Measurements from ENCODE around the gene KIAA0513. TPM values are rescaled to one million over a fixed set of nuclear protein-coding genes. Genes with fewer than 3 reads are reported as not detected.

The KIAA0513 gene
- total RNA-seq, 1 experiment from 2014 or later, result 7.8 TPM

- TF ChIP-seq PREB (CRISPR knock-in tag; IDR thresholded peaks at IDR 0.05; ENCODE audit: borderline replicate concordance) (no peak), TCF7 (CRISPR knock-in tag; IDR thresholded peaks at IDR 0.05; ENCODE audit: low read depth) (no peak)
Observed at GRCh38 chr16:85107532-85107931, 79.9 kb downstream of the KIAA0513 start (continued).

- H3K4me1 Mint-ChIP-seq, result peaks cover 10% of the 10 kb centered on the region
- no peaks in the 10 kb centered on the region for H3K9me3 Mint-ChIP-seq
- H3K36me3 Mint-ChIP-seq, result no peaks in the 10 kb centered on the region
- H3K27me3 Mint-ChIP-seq (ENCODE audit: low read depth), result no peaks in the 10 kb centered on the region
- ChIA-PET POLR2A (no interaction called here), CTCF (interaction anchor here (1.0 kb wide), 1 partner anchor 23 kb away, joined by 4 read pairs; no protein-coding TSS in a partner anchor)
- no peak for ATAC-seq
- no peak overlapping the region for H3K27ac Mint-ChIP-seq
- no peak for DNase-seq (ENCODE audit: low spot score)
- TF ChIP-seq ZMAT4 (CRISPR knock-in tag; IDR thresholded peaks at IDR 0.05), result no peak
- no peak for TF ChIP-seq AFF4 (CRISPR knock-in tag; IDR thresholded peaks at IDR 0.05; ENCODE audit: borderline replicate concordance)
- no peak for TF ChIP-seq CBFB (CRISPR knock-in tag; IDR thresholded peaks at IDR 0.05; ENCODE audit: low read depth)
- TF ChIP-seq ATF2 (CRISPR knock-in tag; IDR thresholded peaks at IDR 0.05; ENCODE audit: borderline replicate concordance, low read depth), result no peak
- no peak for TF ChIP-seq TP53 (CRISPR knock-in tag; IDR thresholded peaks at IDR 0.05)
- no peak for TF ChIP-seq CREM (CRISPR knock-in tag; IDR thresholded peaks at IDR 0.05)
- no peak overlapping the region for H3K4me3 Mint-ChIP-seq
Observed at GRCh38 chr16:85110105-85110504, 82.5 kb downstream of the KIAA0513 start.

GRCh38 chr16:85111184-85111583 lies 83.6 kb downstream of the KIAA0513 start:
- Mint-ChIP-seq H3K27me3 (ENCODE audit: low read depth) (no peaks in the 10 kb centered on the region), H3K4me1 (peaks cover 10% of the 10 kb centered on the region), H3K9me3 (no peaks in the 10 kb centered on the region), H3K36me3 (no peaks in the 10 kb centered on the region), H3K4me3 (no peak overlapping the region), H3K27ac (0 out of 2 replicates have a peak overlapping the region, but pooled peaks have one; percentile 49)
- ATAC-seq (no peak), DNase-seq (ENCODE audit: low spot score) (no peak)
- no peak for TF ChIP-seq ZNF138 (CRISPR knock-in tag; conservative IDR thresholded peaks at IDR 0.05)
- ChIA-PET CTCF (no interaction called here), POLR2A (no interaction called here)

- ChIA-PET POLR2A (no interaction called here), CTCF (interaction anchor here (0.5 to 1.6 kb wide), 11 partner anchors 12 to 304 kb away, joined by 3 to 8 read pairs (median 3); no protein-coding TSS in a partner anchor)
- peak; percentile 39 for ATAC-seq
- no peak within 1 kb of the TSS for H3K27ac Mint-ChIP-seq
- peaks cover 10% of the 10 kb centered on the region for H3K4me1 Mint-ChIP-seq
- TF ChIP-seq ZNF423 (CRISPR knock-in tag; IDR thresholded peaks at IDR 0.05) (peak; percentile 3; the same call in 1 of the 2 replicates), ZNF121 (CRISPR knock-in tag; IDR thresholded peaks at IDR 0.05) (no peak)
- no peak for DNase-seq (ENCODE audit: low spot score)
- no peaks in the 10 kb centered on the region for H3K9me3 Mint-ChIP-seq
- no peaks in the 10 kb centered on the region for H3K36me3 Mint-ChIP-seq
- no peaks in the 10 kb centered on the region for H3K27me3 Mint-ChIP-seq (ENCODE audit: low read depth)
- H3K4me3 Mint-ChIP-seq, result no peak within 1 kb of the TSS
Observed at GRCh38 chr16:85112364-85112763, 84.8 kb downstream of the KIAA0513 start, which contains the start of gene CIBAR2. CIBAR2 (minus strand) TSS chr16:85112472; CDS start chr16:85112352, 120 bp downstream.

Data from WTC11 (cell line).